Renal cortical epithelial cell (primary cell): ENCODE data around the gene VPS36. TPM values are rescaled to one million over a fixed set of nuclear protein-coding genes. Genes with fewer than 3 reads are reported as not detected.
"Not testable (repeated sequence)": the region's sequence is repeated elsewhere in the genome, so short reads cannot be mapped to it uniquely, and the experiment has no call there.

Experiments
- DNase-seq: peaks from one replicate; pipeline ENCODE4 v3.0.0-alpha.2; 2011; ENCODE audit warnings: low read depth
- total RNA-seq: library from RNA; depleted of rRNA; stranded (reverse); fragments of >200 nt; gene quantifications from 2 replicates; pipeline ENCODE4 v1.2.3, GENCODE V29; 2014

The VPS36 gene
- total RNA-seq: 27.1 and 41.4 TPM in 2 replicates

- DNase-seq: peak; percentile 70
Measured at GRCh38 chr13:52450012-52450792, at the start of gene VPS36. TSS of gene VPS36 (minus strand) at chr13:52450634. CDS start at chr13:52450594, 40 bp downstream.

- DNase-seq: not testable (repeated sequence)
Measured at GRCh38 chr13:52497979-52498378, 47.5 kb upstream of the VPS36 start.

GRCh38 chr13:52494241-52494640, 43.8 kb upstream of the VPS36 start:
- DNase-seq: not testable (repeated sequence)

GRCh38 chr13:52491015-52491414, 40.6 kb upstream of the VPS36 start:
- not testable (repeated sequence) for DNase-seq

- DNase-seq: not testable (repeated sequence)
Measured at GRCh38 chr13:52488763-52489162, 38.3 kb upstream of the VPS36 start.

GRCh38 chr13:52487078-52487477, 36.6 kb upstream of the VPS36 start:
- not testable (repeated sequence) for DNase-seq

GRCh38 chr13:52480677-52481428, 30.4 kb upstream of the VPS36 start:
- DNase-seq: not testable (repeated sequence)

GRCh38 chr13:52468487-52468886, 18.1 kb upstream of the VPS36 start:
- DNase-seq: not testable (repeated sequence)

- no peak for DNase-seq
Measured at GRCh38 chr13:52463526-52463925, 13.1 kb upstream of the VPS36 start.

GRCh38 chr13:52461265-52461664, 10.8 kb upstream of the VPS36 start:
- no peak for DNase-seq

GRCh38 chr13:52459668-52460067, 9.2 kb upstream of the VPS36 start:
- DNase-seq: peak; percentile 49

- DNase-seq: peak; percentile 39
Measured at GRCh38 chr13:52455677-52456041, 5.2 kb upstream of the VPS36 start.

GRCh38 chr13:52454820-52455676, 4.6 kb upstream of the VPS36 start, which contains the start of gene CKAP2:
TSS of gene CKAP2 (plus strand) at chr13:52455478. CDS start at chr13:52455557, 79 bp downstream.
- DNase-seq: peak; percentile 88

- peak; percentile 43 for DNase-seq
Measured at GRCh38 chr13:52454459-52454819, 4.0 kb upstream of the VPS36 start.

GRCh38 chr13:52452470-52452869, 2.0 kb upstream of the VPS36 start:
- DNase-seq: no peak

- no peak for DNase-seq
Measured at GRCh38 chr13:52451135-52451804, 836 bp upstream of the VPS36 start.

GRCh38 chr13:52450793-52451116, 321 bp upstream of the VPS36 start:
- DNase-seq: no peak

- no peak for DNase-seq
Measured at GRCh38 chr13:52449331-52450011, 963 bp downstream of the VPS36 start.

GRCh38 chr13:52447815-52448552, 2.5 kb downstream of the VPS36 start:
- no peak for DNase-seq

GRCh38 chr13:52447354-52447753, 3.1 kb downstream of the VPS36 start:
- DNase-seq: no peak
